Measurements from ENCODE around the gene USP2.

Gene USP2

GRCh38 chr11:119368121-119369034, 13.1 kb downstream of the USP2 start:
- H3K27me3 Mint-ChIP-seq = peaks cover 30% of the 10 kb centered on the region
- no peaks in the 10 kb centered on the region for H3K9me3 Mint-ChIP-seq
- no peak overlapping the region for H3K4me3 Mint-ChIP-seq
- H3K27ac Mint-ChIP-seq = no peak overlapping the region
- peaks cover 4% of the 10 kb centered on the region for H3K4me1 Mint-ChIP-seq
- peaks cover 2% of the 10 kb centered on the region for H3K36me3 Mint-ChIP-seq
- ATAC-seq (ENCODE audit: low read depth) (no peak), DNase-seq (ENCODE audit: low spot score in 2 of 2) (no peak)

- no peak for ATAC-seq (ENCODE audit: low read depth)
- peaks cover 2% of the 10 kb centered on the region for H3K36me3 Mint-ChIP-seq
- DNase-seq (ENCODE audit: low spot score in 2 of 2) = no peak
- no peak overlapping the region for H3K27ac Mint-ChIP-seq
- peaks cover 32% of the 10 kb centered on the region for H3K27me3 Mint-ChIP-seq
- H3K4me3 Mint-ChIP-seq = no peak overlapping the region
- H3K4me1 Mint-ChIP-seq = peaks cover 6% of the 10 kb centered on the region
- no peaks in the 10 kb centered on the region for H3K9me3 Mint-ChIP-seq
Observed at GRCh38 chr11:119367661-119368120, 13.8 kb downstream of the USP2 start.

GRCh38 chr11:119366690-119367620, 14.5 kb downstream of the USP2 start:
- Mint-ChIP-seq H3K27ac (no peak overlapping the region), H3K4me1 (peaks cover 6% of the 10 kb centered on the region), H3K4me3 (no peak overlapping the region), H3K36me3 (peaks cover 2% of the 10 kb centered on the region), H3K27me3 (peaks cover 34% of the 10 kb centered on the region), H3K9me3 (no peaks in the 10 kb centered on the region)
- DNase-seq (ENCODE audit: low spot score in 2 of 2) (no peak), ATAC-seq (ENCODE audit: low read depth) (no peak)

GRCh38 chr11:119365071-119365591, 16.4 kb downstream of the USP2 start:
- Mint-ChIP-seq H3K27ac (no peak overlapping the region), H3K4me3 (peak overlapping the region; percentile 86), H3K27me3 (peaks cover 32% of the 10 kb centered on the region)

GRCh38 chr11:119363851-119364590, 17.5 kb downstream of the USP2 start:
- DNase-seq (ENCODE audit: low spot score in 2 of 2) = no peak
- peaks cover 28% of the 10 kb centered on the region for H3K27me3 Mint-ChIP-seq
- peaks cover 2% of the 10 kb centered on the region for H3K36me3 Mint-ChIP-seq
- peaks cover 11% of the 10 kb centered on the region for H3K4me1 Mint-ChIP-seq
- ATAC-seq (ENCODE audit: low read depth) = peak; percentile 79
- peak overlapping the region; percentile 86 for H3K4me3 Mint-ChIP-seq
- H3K9me3 Mint-ChIP-seq = no peaks in the 10 kb centered on the region
- no peak overlapping the region for H3K27ac Mint-ChIP-seq

More at GRCh38 chr11:119365071-119365591, 16.4 kb downstream of the USP2 start:
- no peak for ATAC-seq (ENCODE audit: low read depth)
- Mint-ChIP-seq H3K4me1 (peaks cover 6% of the 10 kb centered on the region), H3K9me3 (no peaks in the 10 kb centered on the region), H3K36me3 (peaks cover 2% of the 10 kb centered on the region)
- DNase-seq (ENCODE audit: low spot score in 2 of 2) = no peak

- Mint-ChIP-seq H3K4me1 (peaks cover 11% of the 10 kb centered on the region), H3K36me3 (peaks cover 2% of the 10 kb centered on the region), H3K27ac (no peak overlapping the region), H3K27me3 (peaks cover 25% of the 10 kb centered on the region), H3K4me3 (peak overlapping the region; percentile 61), H3K9me3 (no peaks in the 10 kb centered on the region)
- ATAC-seq (ENCODE audit: low read depth) (no peak), DNase-seq (ENCODE audit: low spot score in 2 of 2) (no peak)
Observed at GRCh38 chr11:119363081-119363850, 18.2 kb downstream of the USP2 start.

GRCh38 chr11:119362741-119363080, 18.8 kb downstream of the USP2 start:
- ATAC-seq (ENCODE audit: low read depth) (no peak), DNase-seq (ENCODE audit: low spot score in 2 of 2) (no peak)
- peaks cover 11% of the 10 kb centered on the region for H3K4me1 Mint-ChIP-seq
- H3K9me3 Mint-ChIP-seq = no peaks in the 10 kb centered on the region
- no peak overlapping the region for H3K4me3 Mint-ChIP-seq
- H3K36me3 Mint-ChIP-seq = peaks cover 2% of the 10 kb centered on the region
- H3K27ac Mint-ChIP-seq = no peak overlapping the region
- H3K27me3 Mint-ChIP-seq = peaks cover 25% of the 10 kb centered on the region

GRCh38 chr11:119361941-119362725, 19.4 kb downstream of the USP2 start:
- Mint-ChIP-seq H3K36me3 (peaks cover 2% of the 10 kb centered on the region), H3K9me3 (no peaks in the 10 kb centered on the region), H3K4me1 (peaks cover 14% of the 10 kb centered on the region), H3K4me3 (peak overlapping the region; percentile 14), H3K27me3 (peaks cover 24% of the 10 kb centered on the region), H3K27ac (no peak overlapping the region)
- ATAC-seq (ENCODE audit: low read depth) (no peak), DNase-seq (ENCODE audit: low spot score in 2 of 2) (no peak)

- H3K4me1 Mint-ChIP-seq = peaks cover 17% of the 10 kb centered on the region
- no peak overlapping the region for H3K27ac Mint-ChIP-seq
- no peak overlapping the region for H3K4me3 Mint-ChIP-seq
- H3K36me3 Mint-ChIP-seq = peaks cover 2% of the 10 kb centered on the region
- peaks cover 20% of the 10 kb centered on the region for H3K27me3 Mint-ChIP-seq
- DNase-seq (ENCODE audit: low spot score in 2 of 2) (no peak), ATAC-seq (ENCODE audit: low read depth) (no peak)
- H3K9me3 Mint-ChIP-seq = no peaks in the 10 kb centered on the region
Observed at GRCh38 chr11:119361056-119361787, 20.3 kb downstream of the USP2 start.

GRCh38 chr11:119359365-119360214, 21.9 kb downstream of the USP2 start:
- peaks cover 2% of the 10 kb centered on the region for H3K36me3 Mint-ChIP-seq
- H3K27me3 Mint-ChIP-seq = peaks cover 16% of the 10 kb centered on the region
- no peak overlapping the region for H3K4me3 Mint-ChIP-seq
- H3K9me3 Mint-ChIP-seq = no peaks in the 10 kb centered on the region
- peaks cover 17% of the 10 kb centered on the region for H3K4me1 Mint-ChIP-seq
- H3K27ac Mint-ChIP-seq = no peak overlapping the region
- ATAC-seq (ENCODE audit: low read depth) (peak; percentile 28), DNase-seq (ENCODE audit: low spot score in 2 of 2) (no peak)

GRCh38 chr11:119357074-119357473, 24.4 kb downstream of the USP2 start:
- ATAC-seq (ENCODE audit: low read depth) (no peak), DNase-seq (ENCODE audit: low spot score in 2 of 2) (no peak)
- Mint-ChIP-seq H3K27ac (no peak overlapping the region), H3K4me1 (peaks cover 12% of the 10 kb centered on the region), H3K36me3 (no peaks in the 10 kb centered on the region), H3K9me3 (no peaks in the 10 kb centered on the region), H3K27me3 (peaks cover 16% of the 10 kb centered on the region), H3K4me3 (peak overlapping the region; percentile 62)

Measured in memory B cell (primary cell).